HEK293 (cell line): Measurements from ENCODE around the gene PRDX2.
A peak's percentile ranks its signal among the peaks of the same experiment; 100 is the strongest.

Experiments
- FEZF1 ChIP-seq: fragments of 450-650 bp; formaldehyde crosslinking; IDR thresholded peaks from 2 replicates; pipeline ENCODE4 v1.5.1; 2016; ENCODE audit warnings: missing biosample characterization, missing genetic modification characterization
- KLF9 ChIP-seq: fragments of 450-650 bp; formaldehyde crosslinking; IDR thresholded peaks from 2 replicates; pipeline ENCODE4 v1.5.1; 2016; ENCODE audit warnings: missing biosample characterization, missing genetic modification characterization, low read depth
- SP7 ChIP-seq: fragments of 450-650 bp; formaldehyde crosslinking; IDR thresholded peaks from 2 replicates; pipeline ENCODE4 v1.5.1; 2016; ENCODE audit warnings: missing biosample characterization, missing genetic modification characterization
- ZBTB17 ChIP-seq: fragments of 450-650 bp; formaldehyde crosslinking; IDR thresholded peaks from 2 replicates; pipeline ENCODE4 v1.5.1; 2016; ENCODE audit warnings: missing biosample characterization, missing genetic modification characterization
- ZBTB8A ChIP-seq: fragments of 450-650 bp; formaldehyde crosslinking; IDR thresholded peaks from 2 replicates; pipeline ENCODE4 v1.5.1; 2016; ENCODE audit warnings: missing biosample characterization, missing genetic modification characterization
- ZEB2 ChIP-seq: fragments of 450-650 bp; formaldehyde crosslinking; IDR thresholded peaks from 2 replicates; pipeline ENCODE4 v1.5.1; 2016; ENCODE audit warnings: missing biosample characterization, missing genetic modification characterization
- ZFP37 ChIP-seq: fragments of 450-650 bp; formaldehyde crosslinking; IDR thresholded peaks from 2 replicates; pipeline ENCODE4 v1.5.1; 2016; ENCODE audit warnings: missing biosample characterization, missing genetic modification characterization
- ZFP69B ChIP-seq: fragments of 450-650 bp; formaldehyde crosslinking; IDR thresholded peaks from 2 replicates; pipeline ENCODE4 v1.5.1; 2016; ENCODE audit warnings: missing biosample characterization, missing genetic modification characterization
- ZNF112 ChIP-seq: fragments of 450-650 bp; formaldehyde crosslinking; IDR thresholded peaks from 2 replicates; pipeline ENCODE4 v1.5.0; 2017; ENCODE audit warnings: missing biosample characterization, missing genetic modification characterization
- ZNF16 ChIP-seq: fragments of 450-650 bp; formaldehyde crosslinking; IDR thresholded peaks from 2 replicates; pipeline ENCODE4 v1.5.1; 2016; ENCODE audit warnings: low read depth, missing biosample characterization, missing genetic modification characterization
- ZNF335 ChIP-seq: fragments of 450-650 bp; formaldehyde crosslinking; conservative IDR thresholded peaks from 2 replicates; pipeline ENCODE4 v1.5.1; 2016; ENCODE audit warnings: missing biosample characterization, missing genetic modification characterization
- ZNF510 ChIP-seq: fragments of 450-650 bp; formaldehyde crosslinking; IDR thresholded peaks from 2 replicates; pipeline ENCODE4 v1.5.1; 2018; ENCODE audit warnings: mild to moderate bottlenecking, missing genetic modification characterization, missing biosample characterization; ENCODE audit not compliant: insufficient replicate concordance
- ZNF558 ChIP-seq: fragments of 450-650 bp; formaldehyde crosslinking; IDR thresholded peaks from 2 replicates; pipeline ENCODE4 v1.5.1; 2016; ENCODE audit warnings: missing biosample characterization, missing genetic modification characterization
- ZNF596 ChIP-seq: fragments of 450-650 bp; IDR thresholded peaks from 2 replicates; pipeline ENCODE4 v1.5.0; 2018; ENCODE audit warnings: missing biosample characterization, mild to moderate bottlenecking, missing genetic modification characterization, moderate library complexity
- ZNF600 ChIP-seq: fragments of 450-650 bp; formaldehyde crosslinking; IDR thresholded peaks from 2 replicates; pipeline ENCODE4 v1.5.1; 2016; ENCODE audit warnings: missing biosample characterization, missing genetic modification characterization
- ZNF629 ChIP-seq: fragments of 450-650 bp; formaldehyde crosslinking; IDR thresholded peaks from 2 replicates; pipeline ENCODE4 v1.5.1; 2017; ENCODE audit warnings: missing biosample characterization, missing genetic modification characterization
- ZNF677 ChIP-seq: fragments of 450-650 bp; IDR thresholded peaks from 2 replicates; pipeline ENCODE4 v1.5.0; 2018; ENCODE audit warnings: missing biosample characterization, mild to moderate bottlenecking, missing genetic modification characterization, moderate library complexity
- ZNF76 ChIP-seq: fragments of 450-650 bp; formaldehyde crosslinking; IDR thresholded peaks from 2 replicates; pipeline ENCODE4; 2016; ENCODE audit warnings: low read depth, missing biosample characterization, missing genetic modification characterization, borderline replicate concordance
- ZXDB ChIP-seq: fragments of 450-650 bp; formaldehyde crosslinking; IDR thresholded peaks from 2 replicates; pipeline ENCODE4 v1.5.1; 2016; ENCODE audit warnings: missing biosample characterization, missing genetic modification characterization
- TF ChIP-seq, protein P1 (sequence below): fragments of 450-650 bp; formaldehyde crosslinking; IDR thresholded peaks from 2 replicates; pipeline ENCODE4 v1.5.1; 2016; ENCODE audit warnings: missing biosample characterization, missing genetic modification characterization
- TF ChIP-seq, protein P2 (sequence below): fragments of 450-650 bp; formaldehyde crosslinking; IDR thresholded peaks from 2 replicates; pipeline ENCODE4 v1.5.1; 2016; ENCODE audit warnings: missing biosample characterization, missing genetic modification characterization
- TF ChIP-seq, protein P3 (sequence below): fragments of 450-650 bp; formaldehyde crosslinking; IDR thresholded peaks from 2 replicates; pipeline ENCODE4 v1.5.1; 2016; ENCODE audit warnings: missing biosample characterization, missing genetic modification characterization
- TF ChIP-seq, protein P4 (sequence below): fragments of 450-650 bp; formaldehyde crosslinking; IDR thresholded peaks from 2 replicates; pipeline ENCODE4 v1.5.1; 2016; ENCODE audit warnings: missing biosample characterization, missing genetic modification characterization, borderline replicate concordance
- TF ChIP-seq, protein P5 (sequence below): fragments of 450-650 bp; formaldehyde crosslinking; IDR thresholded peaks from 2 replicates; pipeline ENCODE4 v1.5.1; 2016; ENCODE audit warnings: missing biosample characterization, missing genetic modification characterization

The PRDX2 gene

DNA sequence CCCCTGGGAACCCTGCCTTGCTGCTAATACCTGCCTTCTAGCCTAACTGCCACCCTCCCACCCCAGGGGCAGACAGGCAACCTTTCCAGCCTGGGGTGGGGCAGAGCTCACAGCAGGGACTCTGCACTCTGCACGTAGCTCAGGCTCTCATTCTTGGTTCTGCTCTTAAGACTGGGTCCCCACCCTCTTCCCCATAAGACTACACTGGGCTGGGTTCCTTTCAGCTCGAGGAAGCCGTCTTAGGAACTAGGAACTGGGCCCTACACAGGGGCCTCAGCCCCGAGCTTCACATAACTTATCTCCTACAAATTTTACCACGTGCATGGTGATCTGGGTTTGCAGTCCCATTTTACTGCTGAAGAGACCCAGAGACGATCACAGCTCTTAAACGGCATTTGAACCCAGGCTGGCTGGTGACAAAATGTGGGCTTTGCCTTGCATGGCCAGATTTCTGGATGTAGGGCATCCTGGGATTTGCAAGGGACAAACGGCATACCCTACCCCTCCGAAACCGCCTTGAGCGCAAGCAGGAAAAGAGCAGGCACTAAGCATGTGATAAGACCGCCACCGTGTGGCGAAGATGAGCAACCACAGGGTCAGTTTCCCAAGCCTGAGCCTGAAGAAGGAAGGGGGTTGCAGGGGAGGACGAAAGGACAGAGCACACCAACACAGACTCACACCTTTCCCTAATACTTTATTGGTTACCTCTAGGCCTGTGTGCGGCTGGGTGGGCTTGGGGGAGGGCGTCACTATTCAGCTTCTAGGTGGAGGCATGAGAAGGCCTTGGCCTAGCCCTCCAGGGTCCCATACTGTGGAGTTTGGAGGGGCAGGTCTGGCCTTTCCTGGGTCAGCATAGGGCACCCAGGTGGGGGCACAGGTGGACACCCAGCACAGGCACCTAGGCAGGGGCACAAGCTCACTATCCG is 5.2 kb downstream of the PRDX2 start (continued):
- TF ChIP-seq ZFP37 (tag by site-specific recombination): no peak
- TF ChIP-seq FEZF1 (tag by site-specific recombination): peak; percentile 71
- TF ChIP-seq SP7 (tag by site-specific recombination): peak; percentile 46; the same call in 1 of the 2 replicates
- 0 out of 2 replicates have a peak, but pooled peaks have one; percentile 29 for TF ChIP-seq ZNF629
- TF ChIP-seq, protein P1, sequence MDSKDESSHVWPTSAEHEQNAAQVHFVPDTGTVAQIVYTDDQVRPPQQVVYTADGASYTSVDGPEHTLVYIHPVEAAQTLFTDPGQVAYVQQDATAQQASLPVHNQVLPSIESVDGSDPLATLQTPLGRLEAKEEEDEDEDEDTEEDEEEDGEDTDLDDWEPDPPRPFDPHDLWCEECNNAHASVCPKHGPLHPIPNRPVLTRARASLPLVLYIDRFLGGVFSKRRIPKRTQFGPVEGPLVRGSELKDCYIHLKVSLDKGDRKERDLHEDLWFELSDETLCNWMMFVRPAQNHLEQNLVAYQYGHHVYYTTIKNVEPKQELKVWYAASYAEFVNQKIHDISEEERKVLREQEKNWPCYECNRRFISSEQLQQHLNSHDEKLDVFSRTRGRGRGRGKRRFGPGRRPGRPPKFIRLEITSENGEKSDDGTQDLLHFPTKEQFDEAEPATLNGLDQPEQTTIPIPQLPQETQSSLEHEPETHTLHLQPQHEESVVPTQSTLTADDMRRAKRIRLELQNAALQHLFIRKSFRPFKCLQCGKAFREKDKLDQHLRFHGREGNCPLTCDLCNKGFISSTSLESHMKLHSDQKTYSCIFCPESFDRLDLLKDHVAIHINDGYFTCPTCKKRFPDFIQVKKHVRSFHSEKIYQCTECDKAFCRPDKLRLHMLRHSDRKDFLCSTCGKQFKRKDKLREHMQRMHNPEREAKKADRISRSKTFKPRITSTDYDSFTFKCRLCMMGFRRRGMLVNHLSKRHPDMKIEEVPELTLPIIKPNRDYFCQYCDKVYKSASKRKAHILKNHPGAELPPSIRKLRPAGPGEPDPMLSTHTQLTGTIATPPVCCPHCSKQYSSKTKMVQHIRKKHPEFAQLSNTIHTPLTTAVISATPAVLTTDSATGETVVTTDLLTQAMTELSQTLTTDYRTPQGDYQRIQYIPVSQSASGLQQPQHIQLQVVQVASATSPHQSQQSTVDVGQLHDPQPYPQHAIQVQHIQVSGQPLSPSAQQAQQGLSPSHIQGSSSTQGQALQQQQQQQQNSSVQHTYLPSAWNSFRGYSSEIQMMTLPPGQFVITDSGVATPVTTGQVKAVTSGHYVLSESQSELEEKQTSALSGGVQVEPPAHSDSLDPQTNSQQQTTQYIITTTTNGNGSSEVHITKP (tag by site-specific recombination): peak; percentile 48
- peak; percentile 86 for TF ChIP-seq ZNF600
- TF ChIP-seq KLF9 (tag by site-specific recombination): no peak
- 0 out of 2 replicates have a peak, but pooled peaks have one; percentile 18 for TF ChIP-seq ZBTB8A (tag by site-specific recombination)
- no peak for TF ChIP-seq ZNF596 (tag by site-specific recombination)
- TF ChIP-seq, protein P2, sequence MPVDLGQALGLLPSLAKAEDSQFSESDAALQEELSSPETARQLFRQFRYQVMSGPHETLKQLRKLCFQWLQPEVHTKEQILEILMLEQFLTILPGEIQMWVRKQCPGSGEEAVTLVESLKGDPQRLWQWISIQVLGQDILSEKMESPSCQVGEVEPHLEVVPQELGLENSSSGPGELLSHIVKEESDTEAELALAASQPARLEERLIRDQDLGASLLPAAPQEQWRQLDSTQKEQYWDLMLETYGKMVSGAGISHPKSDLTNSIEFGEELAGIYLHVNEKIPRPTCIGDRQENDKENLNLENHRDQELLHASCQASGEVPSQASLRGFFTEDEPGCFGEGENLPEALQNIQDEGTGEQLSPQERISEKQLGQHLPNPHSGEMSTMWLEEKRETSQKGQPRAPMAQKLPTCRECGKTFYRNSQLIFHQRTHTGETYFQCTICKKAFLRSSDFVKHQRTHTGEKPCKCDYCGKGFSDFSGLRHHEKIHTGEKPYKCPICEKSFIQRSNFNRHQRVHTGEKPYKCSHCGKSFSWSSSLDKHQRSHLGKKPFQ (tag by site-specific recombination): peak; percentile 81
- TF ChIP-seq, protein P3, sequence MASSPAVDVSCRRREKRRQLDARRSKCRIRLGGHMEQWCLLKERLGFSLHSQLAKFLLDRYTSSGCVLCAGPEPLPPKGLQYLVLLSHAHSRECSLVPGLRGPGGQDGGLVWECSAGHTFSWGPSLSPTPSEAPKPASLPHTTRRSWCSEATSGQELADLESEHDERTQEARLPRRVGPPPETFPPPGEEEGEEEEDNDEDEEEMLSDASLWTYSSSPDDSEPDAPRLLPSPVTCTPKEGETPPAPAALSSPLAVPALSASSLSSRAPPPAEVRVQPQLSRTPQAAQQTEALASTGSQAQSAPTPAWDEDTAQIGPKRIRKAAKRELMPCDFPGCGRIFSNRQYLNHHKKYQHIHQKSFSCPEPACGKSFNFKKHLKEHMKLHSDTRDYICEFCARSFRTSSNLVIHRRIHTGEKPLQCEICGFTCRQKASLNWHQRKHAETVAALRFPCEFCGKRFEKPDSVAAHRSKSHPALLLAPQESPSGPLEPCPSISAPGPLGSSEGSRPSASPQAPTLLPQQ (tag by site-specific recombination): 0 out of 2 replicates have a peak, but pooled peaks have one; percentile 35
- no peak for TF ChIP-seq ZXDB (tag by site-specific recombination)
- 0 out of 2 replicates have a peak, but pooled peaks have one; percentile 29 for TF ChIP-seq ZNF335 (tag by site-specific recombination)
- no peak for TF ChIP-seq ZNF510 (tag by site-specific recombination)
- TF ChIP-seq, protein P4, sequence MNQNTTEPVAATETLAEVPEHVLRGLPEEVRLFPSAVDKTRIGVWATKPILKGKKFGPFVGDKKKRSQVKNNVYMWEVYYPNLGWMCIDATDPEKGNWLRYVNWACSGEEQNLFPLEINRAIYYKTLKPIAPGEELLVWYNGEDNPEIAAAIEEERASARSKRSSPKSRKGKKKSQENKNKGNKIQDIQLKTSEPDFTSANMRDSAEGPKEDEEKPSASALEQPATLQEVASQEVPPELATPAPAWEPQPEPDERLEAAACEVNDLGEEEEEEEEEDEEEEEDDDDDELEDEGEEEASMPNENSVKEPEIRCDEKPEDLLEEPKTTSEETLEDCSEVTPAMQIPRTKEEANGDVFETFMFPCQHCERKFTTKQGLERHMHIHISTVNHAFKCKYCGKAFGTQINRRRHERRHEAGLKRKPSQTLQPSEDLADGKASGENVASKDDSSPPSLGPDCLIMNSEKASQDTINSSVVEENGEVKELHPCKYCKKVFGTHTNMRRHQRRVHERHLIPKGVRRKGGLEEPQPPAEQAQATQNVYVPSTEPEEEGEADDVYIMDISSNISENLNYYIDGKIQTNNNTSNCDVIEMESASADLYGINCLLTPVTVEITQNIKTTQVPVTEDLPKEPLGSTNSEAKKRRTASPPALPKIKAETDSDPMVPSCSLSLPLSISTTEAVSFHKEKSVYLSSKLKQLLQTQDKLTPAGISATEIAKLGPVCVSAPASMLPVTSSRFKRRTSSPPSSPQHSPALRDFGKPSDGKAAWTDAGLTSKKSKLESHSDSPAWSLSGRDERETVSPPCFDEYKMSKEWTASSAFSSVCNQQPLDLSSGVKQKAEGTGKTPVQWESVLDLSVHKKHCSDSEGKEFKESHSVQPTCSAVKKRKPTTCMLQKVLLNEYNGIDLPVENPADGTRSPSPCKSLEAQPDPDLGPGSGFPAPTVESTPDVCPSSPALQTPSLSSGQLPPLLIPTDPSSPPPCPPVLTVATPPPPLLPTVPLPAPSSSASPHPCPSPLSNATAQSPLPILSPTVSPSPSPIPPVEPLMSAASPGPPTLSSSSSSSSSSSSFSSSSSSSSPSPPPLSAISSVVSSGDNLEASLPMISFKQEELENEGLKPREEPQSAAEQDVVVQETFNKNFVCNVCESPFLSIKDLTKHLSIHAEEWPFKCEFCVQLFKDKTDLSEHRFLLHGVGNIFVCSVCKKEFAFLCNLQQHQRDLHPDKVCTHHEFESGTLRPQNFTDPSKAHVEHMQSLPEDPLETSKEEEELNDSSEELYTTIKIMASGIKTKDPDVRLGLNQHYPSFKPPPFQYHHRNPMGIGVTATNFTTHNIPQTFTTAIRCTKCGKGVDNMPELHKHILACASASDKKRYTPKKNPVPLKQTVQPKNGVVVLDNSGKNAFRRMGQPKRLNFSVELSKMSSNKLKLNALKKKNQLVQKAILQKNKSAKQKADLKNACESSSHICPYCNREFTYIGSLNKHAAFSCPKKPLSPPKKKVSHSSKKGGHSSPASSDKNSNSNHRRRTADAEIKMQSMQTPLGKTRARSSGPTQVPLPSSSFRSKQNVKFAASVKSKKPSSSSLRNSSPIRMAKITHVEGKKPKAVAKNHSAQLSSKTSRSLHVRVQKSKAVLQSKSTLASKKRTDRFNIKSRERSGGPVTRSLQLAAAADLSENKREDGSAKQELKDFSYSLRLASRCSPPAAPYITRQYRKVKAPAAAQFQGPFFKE (tag by site-specific recombination): no peak
- TF ChIP-seq ZBTB17: peak; percentile 35; the same call in 1 of the 2 replicates
- no peak for TF ChIP-seq ZNF16 (tag by site-specific recombination)
- TF ChIP-seq ZNF76 (tag by site-specific recombination): peak; percentile 59; the same call in 1 of the 2 replicates
- TF ChIP-seq ZNF112 (tag by site-specific recombination): no peak
- TF ChIP-seq ZNF677 (tag by site-specific recombination): no peak
- no peak for TF ChIP-seq ZEB2 (tag by site-specific recombination)
- TF ChIP-seq ZFP69B (tag by site-specific recombination): 0 out of 2 replicates have a peak, but pooled peaks have one; percentile 28
- TF ChIP-seq, protein P5, sequence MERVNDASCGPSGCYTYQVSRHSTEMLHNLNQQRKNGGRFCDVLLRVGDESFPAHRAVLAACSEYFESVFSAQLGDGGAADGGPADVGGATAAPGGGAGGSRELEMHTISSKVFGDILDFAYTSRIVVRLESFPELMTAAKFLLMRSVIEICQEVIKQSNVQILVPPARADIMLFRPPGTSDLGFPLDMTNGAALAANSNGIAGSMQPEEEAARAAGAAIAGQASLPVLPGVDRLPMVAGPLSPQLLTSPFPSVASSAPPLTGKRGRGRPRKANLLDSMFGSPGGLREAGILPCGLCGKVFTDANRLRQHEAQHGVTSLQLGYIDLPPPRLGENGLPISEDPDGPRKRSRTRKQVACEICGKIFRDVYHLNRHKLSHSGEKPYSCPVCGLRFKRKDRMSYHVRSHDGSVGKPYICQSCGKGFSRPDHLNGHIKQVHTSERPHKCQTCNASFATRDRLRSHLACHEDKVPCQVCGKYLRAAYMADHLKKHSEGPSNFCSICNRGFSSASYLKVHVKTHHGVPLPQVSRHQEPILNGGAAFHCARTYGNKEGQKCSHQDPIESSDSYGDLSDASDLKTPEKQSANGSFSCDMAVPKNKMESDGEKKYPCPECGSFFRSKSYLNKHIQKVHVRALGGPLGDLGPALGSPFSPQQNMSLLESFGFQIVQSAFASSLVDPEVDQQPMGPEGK (tag by site-specific recombination): no peak; the same call in 1 of the 2 replicates
- peak; percentile 25; the same call in 1 of the 2 replicates for TF ChIP-seq ZNF558 (tag by site-specific recombination)
